ENCODE data around the gene FOXC1. TPM values are rescaled to one million over a fixed set of nuclear protein-coding genes. Genes with fewer than 3 reads are reported as not detected.

FOXC1 gene
- total RNA-seq, 1 experiment from 2014 or later = 16.5 TPM

DNA sequence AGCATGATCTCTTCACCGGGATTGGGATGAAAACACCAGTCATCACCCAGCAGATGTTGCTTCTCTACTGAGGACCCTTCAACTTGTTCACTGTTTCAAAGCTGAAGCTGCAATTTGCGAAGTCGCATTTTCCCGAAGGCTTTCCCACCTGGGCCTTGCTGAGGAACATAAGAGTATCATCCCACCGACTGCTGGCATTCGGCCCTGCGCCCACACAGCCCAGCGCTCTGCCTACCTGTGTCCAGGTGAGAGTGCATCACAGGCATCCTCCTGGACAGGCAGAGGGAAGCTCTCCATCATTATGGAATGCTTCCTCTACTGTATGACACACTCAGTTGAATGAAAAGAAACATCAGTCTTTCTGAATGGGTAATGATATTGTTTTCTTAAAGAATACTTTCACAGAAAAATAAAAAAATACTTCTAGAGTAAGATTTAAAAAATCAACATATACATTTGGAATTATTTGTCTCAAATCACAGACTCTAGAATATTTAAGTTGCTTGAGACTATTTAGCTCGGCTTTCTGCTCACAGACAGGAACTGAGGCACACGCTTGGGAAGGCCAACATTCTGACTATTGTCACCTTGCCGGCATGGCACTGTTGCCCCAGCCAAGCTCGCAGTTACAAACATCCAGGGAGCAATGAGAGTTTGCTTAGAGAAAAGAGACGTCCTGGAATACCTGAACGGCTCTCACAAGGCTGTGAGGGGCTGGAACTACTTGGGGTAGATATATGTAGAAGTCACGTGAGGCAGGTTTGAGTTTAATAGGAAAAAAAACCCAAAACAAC, 48.7 kb downstream of the FOXC1 start:
- Mint-ChIP-seq H3K27me3 (ENCODE audit: unreplicated experiment) (no peaks in the 10 kb centered on the region), H3K27ac (ENCODE audit: unreplicated experiment) (no peak overlapping the region), H3K36me3 (ENCODE audit: insufficient read depth, unreplicated experiment) (peaks cover 5% of the 10 kb centered on the region), H3K9me3 (ENCODE audit: low read depth, unreplicated experiment) (no peaks in the 10 kb centered on the region), H3K4me3 (ENCODE audit: low read depth, unreplicated experiment) (no peak overlapping the region), H3K4me1 (ENCODE audit: low read depth, unreplicated experiment) (no peaks in the 10 kb centered on the region)
- intact Hi-C loops (cut with micrococcal nuclease; ENCODE audit: unreplicated experiment) = no loop called here
- BruUV-seq (replicated peaks) = no TSS peak
- CTCF ChIA-PET = no interaction called here
- TF ChIP-seq, protein P1, sequence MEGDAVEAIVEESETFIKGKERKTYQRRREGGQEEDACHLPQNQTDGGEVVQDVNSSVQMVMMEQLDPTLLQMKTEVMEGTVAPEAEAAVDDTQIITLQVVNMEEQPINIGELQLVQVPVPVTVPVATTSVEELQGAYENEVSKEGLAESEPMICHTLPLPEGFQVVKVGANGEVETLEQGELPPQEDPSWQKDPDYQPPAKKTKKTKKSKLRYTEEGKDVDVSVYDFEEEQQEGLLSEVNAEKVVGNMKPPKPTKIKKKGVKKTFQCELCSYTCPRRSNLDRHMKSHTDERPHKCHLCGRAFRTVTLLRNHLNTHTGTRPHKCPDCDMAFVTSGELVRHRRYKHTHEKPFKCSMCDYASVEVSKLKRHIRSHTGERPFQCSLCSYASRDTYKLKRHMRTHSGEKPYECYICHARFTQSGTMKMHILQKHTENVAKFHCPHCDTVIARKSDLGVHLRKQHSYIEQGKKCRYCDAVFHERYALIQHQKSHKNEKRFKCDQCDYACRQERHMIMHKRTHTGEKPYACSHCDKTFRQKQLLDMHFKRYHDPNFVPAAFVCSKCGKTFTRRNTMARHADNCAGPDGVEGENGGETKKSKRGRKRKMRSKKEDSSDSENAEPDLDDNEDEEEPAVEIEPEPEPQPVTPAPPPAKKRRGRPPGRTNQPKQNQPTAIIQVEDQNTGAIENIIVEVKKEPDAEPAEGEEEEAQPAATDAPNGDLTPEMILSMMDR (IDR thresholded peaks at IDR 0.05; ENCODE audit: unreplicated experiment) = no peak
- no peak for DNase-seq

DNA sequence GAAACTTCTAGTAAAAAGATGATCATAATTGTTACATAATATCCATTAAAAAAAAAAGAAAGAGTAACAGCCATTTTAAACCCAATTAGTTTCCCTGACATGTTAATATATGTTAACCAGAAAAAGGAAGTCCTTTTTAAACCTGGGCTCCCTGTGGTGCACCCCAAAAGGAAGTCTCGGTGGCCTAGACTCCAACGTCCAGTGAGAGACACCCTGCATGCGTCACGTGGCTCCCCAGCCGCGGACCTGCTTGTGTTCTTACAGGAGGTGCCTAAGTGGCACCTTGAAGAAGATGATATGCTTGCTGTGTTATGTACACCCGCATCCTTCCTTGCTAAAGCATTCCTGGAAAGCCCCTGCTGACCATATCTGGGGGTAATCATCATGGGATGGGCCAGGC, 50.1 kb downstream of the FOXC1 start:
- H3K4me3 Mint-ChIP-seq (ENCODE audit: low read depth, unreplicated experiment) = no peak overlapping the region
- H3K27ac Mint-ChIP-seq (ENCODE audit: unreplicated experiment) = no peak overlapping the region
- DNase-seq = no peak
- peaks cover 5% of the 10 kb centered on the region for H3K36me3 Mint-ChIP-seq (ENCODE audit: insufficient read depth, unreplicated experiment)
- H3K27me3 Mint-ChIP-seq (ENCODE audit: unreplicated experiment) = no peaks in the 10 kb centered on the region
- TF ChIP-seq, protein P1 (IDR thresholded peaks at IDR 0.05; ENCODE audit: unreplicated experiment) = no peak
- CTCF ChIA-PET = no interaction called here
- no peaks in the 10 kb centered on the region for H3K4me1 Mint-ChIP-seq (ENCODE audit: low read depth, unreplicated experiment)
- BruUV-seq (replicated peaks) = no TSS peak
- intact Hi-C loops (cut with micrococcal nuclease; ENCODE audit: unreplicated experiment) = no loop called here
- H3K9me3 Mint-ChIP-seq (ENCODE audit: low read depth, unreplicated experiment) = no peaks in the 10 kb centered on the region

DNA sequence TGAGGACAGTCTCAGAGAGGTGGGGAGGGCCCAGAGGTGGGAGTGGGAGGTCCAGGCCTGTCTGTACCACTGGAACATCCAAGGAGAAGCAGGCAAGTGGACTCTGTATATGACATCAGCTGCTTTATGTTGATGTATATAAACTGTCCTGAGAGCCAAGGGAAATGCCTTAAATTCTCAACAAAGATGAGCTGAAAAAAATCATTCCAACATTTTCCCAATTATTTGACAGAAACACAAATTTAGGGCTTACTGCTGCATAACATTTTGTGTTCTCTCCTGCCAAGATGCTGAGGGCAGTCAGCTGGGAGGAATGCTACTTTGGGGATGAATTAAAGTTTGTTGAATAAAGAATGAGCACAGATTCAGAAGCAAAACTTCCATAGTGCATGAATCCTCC, 52.8 kb downstream of the FOXC1 start:
- no TSS peak for BruUV-seq (replicated peaks)
- Mint-ChIP-seq H3K4me1 (ENCODE audit: low read depth, unreplicated experiment) (no peaks in the 10 kb centered on the region), H3K4me3 (ENCODE audit: low read depth, unreplicated experiment) (no peak overlapping the region), H3K27me3 (ENCODE audit: unreplicated experiment) (no peaks in the 10 kb centered on the region), H3K27ac (ENCODE audit: unreplicated experiment) (no peak overlapping the region), H3K36me3 (ENCODE audit: insufficient read depth, unreplicated experiment) (no peaks in the 10 kb centered on the region), H3K9me3 (ENCODE audit: low read depth, unreplicated experiment) (no peaks in the 10 kb centered on the region)
- intact Hi-C loops (cut with micrococcal nuclease; ENCODE audit: unreplicated experiment) = no loop called here
- DNase-seq = no peak
- TF ChIP-seq, protein P1 (IDR thresholded peaks at IDR 0.05; ENCODE audit: unreplicated experiment) = no peak
- CTCF ChIA-PET = no interaction called here

Other genes starting within 250 kb of the FOXC1 start
- 0.14 and 0.17 TPM in 2 replicates for gene FOXF2, start 220.3 kb upstream of the FOXC1 start, total RNA-seq (2022)